NCI-H82 treated with DMSO at 0.1 percent for 48 hours (cell line): ENCODE measurements around the gene RUNX2.

Source experiments
- DNase-seq: peaks from one replicate; lab custom pipeline; 2025; ENCODE audit not compliant: unreplicated experiment; lab: John Stamatoyannopoulos, UW

Gene RUNX2

GRCh38 chr6:45576648-45577624, 248.8 kb downstream of the RUNX2 start:
- no peak for DNase-seq

DNA sequence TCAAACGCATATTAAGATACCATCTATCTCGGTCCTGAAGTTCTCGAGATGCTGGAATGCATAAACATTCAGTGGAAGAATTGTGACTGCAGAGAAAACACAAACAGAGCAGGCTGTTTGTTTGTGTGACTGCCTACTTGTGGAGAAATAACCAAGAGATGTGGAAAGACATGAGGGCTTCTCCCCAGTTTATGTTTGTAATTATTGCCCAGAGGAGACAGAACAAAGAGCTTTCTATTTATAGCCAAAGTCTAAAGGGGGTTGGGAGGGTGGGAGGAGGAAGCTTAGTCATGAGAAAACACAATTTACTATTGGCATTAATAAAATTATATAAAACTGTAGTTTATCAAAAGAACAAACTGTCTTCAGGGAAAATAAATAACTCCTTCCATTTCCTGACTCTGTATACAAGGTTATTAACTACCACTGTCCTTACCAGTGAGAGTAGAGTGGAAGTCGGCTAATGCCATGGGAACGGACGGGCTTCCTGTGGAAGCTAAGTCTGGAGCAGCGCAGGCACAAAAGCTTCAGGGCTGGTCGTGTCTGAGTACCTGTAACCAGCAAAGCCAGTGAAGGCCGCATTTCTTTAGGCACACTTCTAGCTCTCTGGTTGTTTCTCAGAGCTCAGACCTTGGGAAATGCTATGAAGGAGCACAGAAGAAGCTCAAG, 249.8 kb downstream of the RUNX2 start:
- no peak for DNase-seq

DNA sequence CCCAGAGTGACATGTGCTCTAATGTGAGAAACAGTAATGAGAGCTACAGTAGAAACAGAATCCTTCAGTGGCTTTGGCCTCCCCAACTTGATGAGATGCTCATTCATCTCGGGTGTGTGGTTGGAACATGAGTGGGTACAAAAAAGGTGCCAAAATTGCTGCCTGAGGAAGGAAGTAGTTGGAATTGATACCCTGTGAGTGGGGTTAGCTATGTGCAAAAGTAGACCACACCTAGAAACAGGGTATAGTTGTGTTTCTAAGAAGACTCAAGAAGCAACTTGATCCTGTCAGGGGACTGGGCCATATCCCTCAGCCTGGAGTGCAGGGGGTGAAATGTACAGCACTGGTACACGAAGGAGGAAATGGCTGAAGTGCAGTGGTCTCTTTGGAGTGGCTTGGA, 256.0 kb downstream of the RUNX2 start:
- DNase-seq, result no peak

GRCh38 chr6:45586216-45587171, 258.4 kb downstream of the RUNX2 start:
- no peak for DNase-seq

GRCh38 chr6:45587229-45588060, 259.3 kb downstream of the RUNX2 start:
- no peak for DNase-seq

- DNase-seq, result no peak
These were observed 261.2 kb downstream of the RUNX2 start for GRCh38 chr6:45589367-45589766.

- no peak for DNase-seq
These were observed 262.1 kb downstream of the RUNX2 start for GRCh38 chr6:45590226-45590625.

DNA sequence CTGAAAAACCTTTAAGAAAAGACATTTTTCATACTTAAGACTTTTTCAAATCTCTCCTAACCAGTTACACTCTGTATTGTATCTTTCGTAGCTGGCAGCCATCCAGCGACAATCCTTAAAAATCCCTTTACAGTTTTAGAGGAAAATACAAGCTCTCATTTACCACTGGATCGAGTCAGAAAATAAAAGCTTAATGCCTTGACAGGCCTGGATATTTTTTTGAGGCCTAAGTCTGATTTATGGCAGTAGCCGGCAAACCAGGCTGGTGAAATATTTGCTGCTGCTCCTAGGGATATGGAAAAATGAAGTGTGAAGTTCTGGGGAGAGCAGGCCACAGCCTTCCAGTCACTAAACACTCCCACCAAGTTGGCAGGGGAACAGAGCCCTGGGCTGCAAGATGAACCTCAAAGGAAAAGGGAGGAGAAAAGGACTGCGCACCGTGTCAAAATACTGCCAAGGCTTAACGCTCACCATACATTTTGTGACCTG, 262.6 kb downstream of the RUNX2 start:
- DNase-seq, result peak; percentile 44

- no peak for DNase-seq
These were observed 263.2 kb downstream of the RUNX2 start for GRCh38 chr6:45591306-45591705.

DNA sequence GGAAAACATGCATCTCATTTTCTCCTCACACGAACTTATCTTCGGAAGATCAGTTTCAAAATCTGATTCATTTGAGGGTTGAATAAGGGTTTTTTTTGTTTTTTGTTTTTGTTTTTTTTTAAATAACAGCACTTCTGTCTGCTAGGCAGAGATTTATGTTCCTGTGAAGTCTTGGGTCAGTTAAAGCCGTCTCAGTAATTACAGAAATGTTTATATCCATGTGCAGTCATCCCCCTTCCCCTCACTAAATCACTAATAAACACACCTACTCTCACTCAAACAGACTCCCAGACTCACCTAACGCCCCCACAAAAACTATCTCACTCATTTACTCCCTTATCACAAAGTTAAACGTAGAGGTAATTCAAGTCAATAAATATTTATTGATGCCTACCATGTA, 263.8 kb downstream of the RUNX2 start:
- no peak for DNase-seq

DNA sequence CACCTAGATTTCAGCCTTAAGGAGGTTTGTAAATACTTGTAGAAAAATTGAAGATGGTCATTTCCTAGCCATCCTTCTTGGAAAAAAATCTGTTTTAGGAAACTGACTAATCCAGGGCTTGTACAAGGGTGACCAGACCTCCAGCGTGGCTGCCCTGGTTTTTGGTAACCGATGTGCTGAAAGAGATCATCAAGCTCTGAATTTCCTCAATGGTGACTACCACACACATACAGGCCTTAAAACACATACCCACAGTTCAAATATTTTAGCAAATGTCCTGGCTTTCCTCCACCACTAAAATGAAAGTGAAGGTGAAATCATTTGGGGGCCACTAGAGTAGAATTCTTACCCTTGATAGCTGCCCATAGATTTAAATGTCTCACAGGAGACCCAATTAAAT, 264.9 kb downstream of the RUNX2 start:
- no peak for DNase-seq

DNA sequence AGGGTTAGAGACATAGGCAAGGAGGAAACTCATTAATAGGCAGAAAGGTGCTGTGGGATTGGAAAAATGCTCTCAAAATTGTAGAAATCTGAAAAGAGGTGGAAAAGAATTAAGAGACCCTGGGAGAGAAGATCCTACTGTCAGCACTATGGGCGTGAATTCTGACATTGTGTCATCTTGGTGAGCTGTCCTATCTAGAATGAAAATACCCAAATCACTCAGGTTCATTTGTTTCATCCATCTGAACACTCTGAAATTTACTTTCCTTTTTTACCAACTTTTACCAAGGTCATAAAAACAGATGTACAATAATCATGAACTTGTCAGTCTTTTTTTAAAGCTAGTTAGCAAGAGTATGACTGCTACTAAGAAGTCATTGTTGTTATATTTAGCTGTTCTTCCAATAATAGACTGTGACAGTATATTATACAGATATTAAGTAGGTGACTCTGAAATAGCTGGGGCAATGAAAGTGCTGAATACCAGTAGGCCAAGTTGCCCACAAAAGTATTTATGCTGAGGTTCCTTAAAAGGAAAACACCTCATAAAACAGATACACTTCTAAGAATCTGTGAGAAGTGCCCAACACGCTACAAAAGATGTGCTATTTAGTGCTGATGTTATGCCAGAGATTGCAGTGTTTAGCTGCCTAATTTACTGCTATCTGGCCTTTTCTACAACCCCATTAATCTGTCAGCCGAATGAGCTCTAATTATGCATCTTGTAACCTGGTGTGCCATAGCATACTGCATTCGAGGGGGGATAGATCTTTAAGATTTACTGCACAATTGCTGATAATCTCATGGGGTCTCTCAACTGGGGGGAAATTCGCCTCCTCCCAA, 267.1 kb downstream of the RUNX2 start:
- no peak for DNase-seq

GRCh38 chr6:45597424-45597823, 269.3 kb downstream of the RUNX2 start:
- no peak for DNase-seq

- DNase-seq, result no peak
These were observed 270.9 kb downstream of the RUNX2 start for GRCh38 chr6:45599053-45599452.

DNA sequence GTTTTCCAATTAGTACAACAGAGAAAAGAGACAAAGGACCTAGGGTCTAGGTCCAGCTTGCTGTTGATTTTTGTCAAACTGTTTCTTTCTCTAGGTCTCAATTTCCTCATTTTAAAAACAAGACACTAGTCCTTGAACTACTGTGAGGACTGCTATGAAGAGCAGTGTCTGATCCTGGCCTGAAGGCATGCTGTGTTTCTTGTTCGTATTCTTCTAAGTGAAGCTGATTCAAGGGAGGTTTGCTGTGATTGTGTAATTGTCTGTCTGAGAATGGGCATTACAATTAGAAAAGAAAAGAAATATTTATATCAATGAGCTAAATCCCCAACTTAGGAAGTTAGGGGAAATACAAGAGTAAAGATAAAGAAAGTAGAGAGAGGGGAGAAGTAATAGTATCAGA, 277.8 kb downstream of the RUNX2 start:
- DNase-seq, result no peak

- DNase-seq, result no peak
These were observed 278.8 kb downstream of the RUNX2 start for GRCh38 chr6:45606831-45607400.

- no peak for DNase-seq
These were observed 279.7 kb downstream of the RUNX2 start for GRCh38 chr6:45607798-45608197.

GRCh38 chr6:45608252-45608913, 280.3 kb downstream of the RUNX2 start:
- no peak for DNase-seq
